Fibroblast of mammary gland (primary cell): ENCODE data around the gene MYO1D.
"Not testable (repeated sequence)": the region's sequence is repeated elsewhere in the genome, so short reads cannot be mapped to it uniquely, and the experiment has no call there.

Experiments used
- DNase-seq: peaks from one replicate; pipeline ENCODE4 v3.0.0-alpha.2; 2010; ENCODE audit warnings: low read depth
- H3K4me3 ChIP-seq: 2 replicates; pipeline ENCODE4 v1.5.1; 2011; ENCODE audit warnings: low read depth, mild to moderate bottlenecking, low read length, moderate library complexity; ENCODE audit not compliant: control insufficient read depth
- CTCF ChIP-seq: conservative IDR thresholded peaks from 2 replicates; pipeline ENCODE4 v1.5.1; 2011; ENCODE audit warnings: low read depth, low read length, inconsistent platforms; ENCODE audit not compliant: control insufficient read depth, insufficient read depth

The MYO1D gene

GRCh38 chr17:32826076-32826475 is 50.8 kb downstream of the MYO1D start:
- no peak for DNase-seq
- H3K4me3 ChIP-seq = no peak overlapping the region
- no peak for TF ChIP-seq CTCF

GRCh38 chr17:32824334-32824733 is 52.6 kb downstream of the MYO1D start:
- TF ChIP-seq CTCF = no peak
- H3K4me3 ChIP-seq = no peak overlapping the region
- no peak for DNase-seq

- TF ChIP-seq CTCF = no peak
- no peak overlapping the region for H3K4me3 ChIP-seq
- DNase-seq = peak; percentile 35
Observed at GRCh38 chr17:32822996-32823395, 53.9 kb downstream of the MYO1D start.

GRCh38 chr17:32821987-32822934 is 54.7 kb downstream of the MYO1D start:
- DNase-seq, H3K4me3 ChIP-seq: not testable (repeated sequence)

- no peak for TF ChIP-seq CTCF
Observed at GRCh38 chr17:32820440-32820839, 56.5 kb downstream of the MYO1D start.

GRCh38 chr17:32819787-32820186 is 57.1 kb downstream of the MYO1D start:
- TF ChIP-seq CTCF = no peak
- DNase-seq = no peak
- no peak overlapping the region for H3K4me3 ChIP-seq

More at GRCh38 chr17:32820440-32820839, 56.5 kb downstream of the MYO1D start:
- no peak overlapping the region for H3K4me3 ChIP-seq
- no peak for DNase-seq

GRCh38 chr17:32819035-32819434 is 57.9 kb downstream of the MYO1D start:
- TF ChIP-seq CTCF = no peak
- DNase-seq = peak; percentile 59
- no peak overlapping the region for H3K4me3 ChIP-seq
